Left lung (tissue), 10 donors: Measurements from ENCODE around the gene NCBP2. TPM values are rescaled to one million over a fixed set of nuclear protein-coding genes. Genes with fewer than 3 reads are reported as not detected.

Experiments
- ATAC-seq: fragments of 200-7000 bp; cut with Tn5 transposase; one replicate; pipeline ENCODE4 v1.9.1; 2020; ENCODE audit warnings: moderate library complexity
- DNase-seq, 4 donors: peaks; one replicate each; pipeline ENCODE4 v3.0.0-alpha.2; 2013 to 2020
- H3K27ac ChIP-seq, 2 donors: fragments of 200-600 bp; sonication (generic) in 1 of 2; one replicate each; pipeline versions ENCODE4 v1.5.0 to v1.8.0; 2020 to 2021
- H3K27me3 ChIP-seq, 2 donors: fragments of 200-600 bp; sonication (generic) in 1 of 2; one replicate each; pipeline versions ENCODE4 v1.5.0 to v1.8.0; 2020 to 2021
- H3K36me3 ChIP-seq, 2 donors: fragments of 200-600 bp; sonication (generic) in 1 of 2; one replicate each; pipeline versions ENCODE4 v1.5.0 to v1.8.0; 2020 to 2021
- H3K4me1 ChIP-seq, 2 donors: fragments of 200-600 bp; one replicate each; pipeline ENCODE4 v1.8.0; 2021
- H3K4me3 ChIP-seq, 2 donors: fragments of 200-600 bp; sonication (generic) in 1 of 2; one replicate each; pipeline versions ENCODE4 v1.5.0 to v1.8.0; 2020 to 2021; ENCODE audit warnings: mild to moderate bottlenecking in 1 of 2
- H3K9me3 ChIP-seq, 2 donors: fragments of 200-600 bp; sonication (generic) in 1 of 2; one replicate each; pipeline versions ENCODE4 v1.5.0 to v1.8.0; 2020 to 2021
- CTCF ChIP-seq, 2 donors: fragments of 200-600 bp; sonication (generic) in 1 of 2; IDR thresholded peaks; one replicate each; pipeline versions ENCODE4 v1.5.0 to v1.8.0; 2021; ENCODE audit warnings: antibody characterized with exemption in 2 of 2
- intact Hi-C, 2 donors: fragments of 100-400 bp; cut with DNase I; formaldehyde crosslinking; loops; one replicate each; pipeline versions ENCODE4 v1.11.2 to v1.14.2; 2022
- polyA plus RNA-seq, 6 donors: library from polyadenylated mRNA; unstranded; fragments of 120-200 nt; gene quantifications; one replicate each; pipeline ENCODE4 v1.2.1, GENCODE V29; 2013; ENCODE audit not compliant: insufficient read length in 6 of 6
- total RNA-seq, 2 donors: library from RNA; stranded (reverse); fragmentation: NEBNext Ultra II Directional; extraction: Animal tissue kit (Norgen Biotek cat#: 25700); gene quantifications; one replicate each; pipeline ENCODE4 v1.2.1, GENCODE V29; 2021
- donor health status: DM: no; HTN: yes; CAD: no.
- donor health status: DM: no; HTN: no; CAD: no.

The NCBP2 gene
- total and polyA plus RNA-seq, 8 donors = 56.0 to 95.9 (median 87.0) TPM

DNA sequence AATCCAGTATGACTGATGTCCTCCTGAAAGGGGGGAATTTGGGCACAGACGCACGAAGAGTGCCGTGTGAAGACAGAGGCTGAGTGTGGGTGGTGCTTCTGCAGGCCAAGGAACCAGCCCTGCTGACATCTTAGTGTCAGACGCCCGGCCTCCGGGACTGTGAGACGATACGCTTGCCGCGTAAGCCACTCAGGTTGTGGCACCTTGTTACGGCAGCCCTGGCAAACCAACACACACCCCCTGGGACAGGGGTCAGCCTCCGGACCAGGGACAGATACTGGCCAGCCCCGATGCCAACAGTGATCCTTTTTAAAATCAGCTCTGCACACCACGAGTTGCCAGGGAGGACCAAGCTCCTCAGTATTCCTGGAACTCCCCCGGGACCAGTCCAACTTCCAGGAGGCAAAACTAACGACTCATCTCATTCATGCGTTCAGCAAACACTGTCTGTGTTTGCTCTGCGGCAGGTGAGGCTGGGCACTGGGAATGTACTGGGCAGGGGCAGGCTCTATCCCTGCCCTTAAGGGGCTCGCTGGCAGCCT, 47.5 kb upstream of the NCBP2 start:
- no peak for TF ChIP-seq CTCF (IDR thresholded peaks at IDR 0.05)
- ATAC-seq = no peak
- Histone ChIP-seq H3K4me3 (no peak overlapping the region), H3K4me1 (no peaks in the 10 kb centered on the region), H3K36me3 (no peaks in the 10 kb centered on the region), H3K9me3 (no peaks in the 10 kb centered on the region), H3K27ac (no peak overlapping the region), H3K27me3 (peaks cover 0 to 3% of the 10 kb centered on the region in 2 donors)
- DNase-seq = no peak
- intact Hi-C loops = no loop called here

DNA sequence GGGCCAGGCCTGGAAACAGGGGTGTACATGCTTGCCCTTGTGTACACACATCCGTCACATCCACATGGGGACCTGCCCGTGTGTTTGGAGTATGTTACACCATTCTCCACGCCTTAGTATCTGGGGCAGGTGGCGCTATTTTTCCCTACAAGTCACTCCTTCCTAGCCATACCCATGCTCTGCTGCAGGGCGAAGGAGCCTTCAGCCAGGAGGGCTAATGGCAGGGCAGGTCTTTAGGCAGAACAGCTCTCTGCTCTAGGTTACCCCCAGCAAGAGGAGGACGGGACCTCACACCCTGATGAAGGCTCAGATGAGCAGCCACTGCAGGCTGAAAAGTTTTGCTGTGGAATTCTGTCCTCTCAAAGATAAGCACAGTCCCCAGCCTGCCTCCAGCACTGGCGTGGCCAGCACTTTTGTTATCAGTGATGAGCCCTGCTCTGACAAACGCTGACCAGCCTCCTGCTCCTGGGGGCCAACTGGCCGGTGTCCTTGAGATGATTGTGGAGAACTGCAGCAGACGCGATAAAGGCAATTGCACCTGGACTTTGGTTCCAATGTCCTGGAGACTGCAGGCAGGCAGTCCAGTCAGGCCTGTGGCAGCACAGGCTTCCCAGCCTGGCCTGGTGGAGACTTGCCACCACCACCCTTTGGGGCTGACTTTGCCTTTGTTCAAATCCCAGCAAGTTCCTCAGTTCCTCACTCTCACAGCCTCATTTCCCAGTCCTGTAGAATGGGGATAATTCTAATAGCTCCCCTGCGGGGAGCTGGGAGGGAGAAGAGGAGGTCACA, 46.1 kb upstream of the NCBP2 start:
- H3K4me3 ChIP-seq = no peak overlapping the region
- intact Hi-C loops = no loop called here
- no peaks in the 10 kb centered on the region for H3K9me3 ChIP-seq
- TF ChIP-seq CTCF (IDR thresholded peaks at IDR 0.05) = no peak
- peaks cover 0 to 3% of the 10 kb centered on the region in 2 donors for H3K27me3 ChIP-seq
- no peaks in the 10 kb centered on the region for H3K36me3 ChIP-seq
- H3K4me1 ChIP-seq = no peaks in the 10 kb centered on the region
- H3K27ac ChIP-seq = no peak overlapping the region
- DNase-seq (no peak), ATAC-seq (no peak)

GRCh38 chr3:196987022-196987421, 44.7 kb upstream of the NCBP2 start:
- Histone ChIP-seq H3K27me3 (peaks cover 0 to 3% of the 10 kb centered on the region in 2 donors), H3K27ac (no peak overlapping the region), H3K9me3 (no peaks in the 10 kb centered on the region), H3K4me1 (no peaks in the 10 kb centered on the region), H3K36me3 (no peaks in the 10 kb centered on the region), H3K4me3 (no peak overlapping the region)
- DNase-seq (no peak), ATAC-seq (no peak)
- intact Hi-C loops = no loop called here
- no peak for TF ChIP-seq CTCF (IDR thresholded peaks at IDR 0.05)

DNA sequence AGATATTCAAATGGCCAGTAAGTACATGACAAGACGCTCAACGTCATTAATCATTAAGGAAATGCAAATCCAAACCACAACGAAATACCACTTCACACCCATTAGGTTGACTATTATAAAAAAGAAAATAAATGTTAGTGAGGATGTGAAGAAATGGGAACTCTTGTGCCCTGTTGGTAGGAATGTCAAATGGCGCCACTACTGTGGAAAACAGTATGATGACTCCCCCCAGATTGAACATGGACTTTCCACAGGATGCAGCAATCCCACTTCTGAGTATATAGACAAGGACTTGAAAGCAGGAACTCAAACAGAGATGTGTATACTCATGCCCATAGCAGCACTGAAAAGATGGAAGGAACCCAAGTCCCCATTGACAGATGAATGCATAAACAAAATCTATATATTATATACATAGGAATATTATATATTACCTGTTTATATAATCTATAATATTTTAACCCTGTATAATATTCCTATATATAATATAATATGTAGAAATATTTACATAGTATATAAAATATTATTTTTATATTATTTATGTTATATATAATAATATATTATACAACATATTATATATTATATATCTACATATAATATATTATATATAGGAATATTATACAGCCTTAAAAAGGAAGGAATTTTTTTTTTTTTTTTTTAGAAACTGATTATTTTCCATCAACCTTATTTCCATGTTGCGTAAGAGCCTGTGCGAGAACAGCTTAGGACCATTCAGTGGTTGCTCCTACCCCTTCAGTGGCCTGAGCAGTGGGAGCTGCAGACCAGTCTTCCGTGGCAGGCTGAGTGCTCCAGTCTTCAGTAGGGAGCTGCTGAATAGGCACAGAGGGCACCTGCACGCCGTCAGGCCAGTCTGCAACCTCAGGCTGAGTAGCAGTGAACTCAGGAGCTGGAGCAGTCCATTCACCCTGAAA, 43.9 kb upstream of the NCBP2 start:
- Histone ChIP-seq H3K4me1 (no peaks in the 10 kb centered on the region), H3K9me3 (no peaks in the 10 kb centered on the region), H3K4me3 (no peak overlapping the region), H3K27me3 (peaks cover 0 to 3% of the 10 kb centered on the region in 2 donors), H3K36me3 (no peaks in the 10 kb centered on the region), H3K27ac (no peak overlapping the region)
- DNase-seq (no peak), ATAC-seq (no peak)
- no peak for TF ChIP-seq CTCF (IDR thresholded peaks at IDR 0.05)
- intact Hi-C loops = no loop called here

DNA sequence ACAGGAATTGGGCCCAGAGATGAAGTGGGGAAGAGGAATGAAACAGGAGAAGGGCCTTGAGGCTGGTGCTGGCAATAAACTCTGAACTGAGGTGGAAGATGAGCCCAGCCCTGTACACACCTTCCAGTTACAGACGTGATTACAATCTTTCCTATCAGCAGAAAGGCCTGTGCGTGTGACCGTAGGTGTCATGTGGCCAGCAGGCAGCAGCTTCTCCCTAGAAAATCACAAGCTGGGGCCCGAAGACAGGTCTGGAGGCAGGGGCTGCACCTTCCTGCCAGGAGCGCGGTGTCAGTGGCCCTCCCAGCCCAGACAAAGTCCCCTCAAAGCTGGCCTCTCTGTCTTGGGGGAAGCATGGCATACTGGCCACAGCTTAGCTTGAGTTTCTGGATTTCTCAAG, 43.0 kb upstream of the NCBP2 start:
- Histone ChIP-seq H3K4me3 (no peak overlapping the region), H3K27ac (no peak overlapping the region), H3K36me3 (no peaks in the 10 kb centered on the region), H3K4me1 (no peaks in the 10 kb centered on the region), H3K9me3 (no peaks in the 10 kb centered on the region), H3K27me3 (peaks cover 0 to 3% of the 10 kb centered on the region in 2 donors)
- intact Hi-C loops = no loop called here
- no peak for TF ChIP-seq CTCF (IDR thresholded peaks at IDR 0.05)
- ATAC-seq (no peak), DNase-seq (no peak)
